Suprapubic skin (tissue), 4 donors: Measurements from ENCODE around the gene SLC15A1. TPM values are rescaled to one million over a fixed set of nuclear protein-coding genes. Genes with fewer than 3 reads are reported as not detected.

Experiments
- DNase-seq, 2 donors: peaks; one replicate each; pipeline ENCODE4 v3.0.0-alpha.2; 2019; ENCODE audit warnings: low spot score in 2 of 2
- H3K27ac ChIP-seq: fragments of 200-600 bp; sonication (generic); one replicate; pipeline ENCODE4 v1.5.1; 2019
- H3K27me3 ChIP-seq: fragments of 200-600 bp; sonication (generic); one replicate; pipeline ENCODE4 v1.5.1; 2019
- H3K36me3 ChIP-seq: fragments of 200-600 bp; sonication (generic); one replicate; pipeline ENCODE4 v1.5.1; 2019
- H3K4me1 ChIP-seq: fragments of 200-600 bp; sonication (generic); one replicate; pipeline ENCODE4 v1.5.1; 2019
- H3K4me3 ChIP-seq: fragments of 200-600 bp; sonication (generic); one replicate; pipeline ENCODE4 v1.5.1; 2019; ENCODE audit warnings: mild to moderate bottlenecking
- H3K9me3 ChIP-seq: fragments of 200-600 bp; sonication (generic); one replicate; pipeline ENCODE4 v1.5.1; 2019
- CTCF ChIP-seq, 2 donors: fragments of 200-600 bp in 1 of 2; fragments of 450-650 bp in 1 of 2; sonication (generic) in 1 of 2; IDR thresholded peaks; one replicate each; pipeline ENCODE4 v1.5.1; 2016 to 2019; ENCODE audit warnings: antibody characterized with exemption in 2 of 2, mild to moderate bottlenecking in 1 of 2, moderate library complexity in 1 of 2
- EP300 ChIP-seq: sonication (generic); formaldehyde crosslinking; IDR thresholded peaks from one replicate; pipeline ENCODE4 v1.6.1; 2017; ENCODE audit warnings: antibody characterized with exemption
- POLR2A ChIP-seq, 2 donors: fragments of 450-650 bp; IDR thresholded peaks; one replicate each; pipeline ENCODE4 v1.6.1; 2017; ENCODE audit warnings: antibody characterized with exemption in 2 of 2, mild to moderate bottlenecking in 2 of 2, moderate library complexity in 2 of 2
- POLR2AphosphoS5 ChIP-seq, 3 donors: sonication (generic); formaldehyde crosslinking; IDR thresholded peaks; one replicate each; pipeline ENCODE4 v1.6.1; 2017; ENCODE audit warnings: antibody characterized with exemption in 3 of 3
- WGBS: methylation state at CpG from one replicate; pipeline ENCODE4 v1.1.5; 2018; 5-methylcytosine and 5-hydroxymethylcytosine counted together
- total RNA-seq, 4 donors: library from RNA; depleted of rRNA; stranded (reverse); fragments of >200 nt; gene quantifications; one replicate each; pipeline ENCODE4 v1.1.0, GENCODE V29; 2016

Gene SLC15A1
- total RNA-seq, 4 donors from 2014 or later: 34.1 to 64.3 (median 62.4) TPM

DNA sequence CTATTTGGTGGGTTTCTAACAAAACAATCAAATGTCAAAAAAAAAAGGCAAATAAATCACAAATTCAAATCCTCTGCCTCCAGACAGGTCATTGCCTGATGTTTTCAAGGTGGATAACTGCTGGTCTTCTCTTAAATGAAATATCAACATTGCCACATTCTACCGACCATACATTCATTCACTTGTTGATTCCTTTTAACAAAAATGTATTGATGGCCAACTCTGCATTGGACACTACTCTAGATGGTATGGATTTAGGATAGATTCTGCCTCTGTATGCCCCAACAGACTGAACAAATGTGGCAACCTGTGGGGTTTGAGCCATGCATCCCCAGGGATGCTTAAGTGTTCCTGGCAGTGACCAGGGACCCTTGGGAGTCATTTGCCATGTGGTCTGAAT, 88.0 kb downstream of the SLC15A1 start:
- TF ChIP-seq CTCF (IDR thresholded peaks at IDR 0.05): no peak
- no peak for TF ChIP-seq POLR2A (IDR thresholded peaks at IDR 0.05)
- TF ChIP-seq EP300: no peak
- TF ChIP-seq POLR2AphosphoS5 (IDR thresholded peaks at IDR 0.05): no peak
- no peak overlapping the region for H3K4me3 ChIP-seq
- no peak for DNase-seq
- H3K36me3 ChIP-seq: no peaks in the 10 kb centered on the region
- H3K4me1 ChIP-seq: no peaks in the 10 kb centered on the region
- no peaks in the 10 kb centered on the region for H3K9me3 ChIP-seq
- 95% methylated on average over 1 of the region's 1 CpG for WGBS
- no peaks in the 10 kb centered on the region for H3K27me3 ChIP-seq
- H3K27ac ChIP-seq: no peak overlapping the region

GRCh38 chr13:98664047-98664446, 88.4 kb downstream of the SLC15A1 start:
- no peaks in the 10 kb centered on the region for H3K27me3 ChIP-seq
- H3K27ac ChIP-seq: no peak overlapping the region
- H3K4me3 ChIP-seq: no peak overlapping the region
- TF ChIP-seq POLR2A (IDR thresholded peaks at IDR 0.05): no peak
- no peak for TF ChIP-seq POLR2AphosphoS5 (IDR thresholded peaks at IDR 0.05)
- TF ChIP-seq EP300: no peak
- TF ChIP-seq CTCF (IDR thresholded peaks at IDR 0.05): no peak
- H3K36me3 ChIP-seq: no peaks in the 10 kb centered on the region
- 40% methylated on average over 11 of the region's 11 CpGs for WGBS
- DNase-seq: no peak
- no peaks in the 10 kb centered on the region for H3K9me3 ChIP-seq
- no peaks in the 10 kb centered on the region for H3K4me1 ChIP-seq

DNA sequence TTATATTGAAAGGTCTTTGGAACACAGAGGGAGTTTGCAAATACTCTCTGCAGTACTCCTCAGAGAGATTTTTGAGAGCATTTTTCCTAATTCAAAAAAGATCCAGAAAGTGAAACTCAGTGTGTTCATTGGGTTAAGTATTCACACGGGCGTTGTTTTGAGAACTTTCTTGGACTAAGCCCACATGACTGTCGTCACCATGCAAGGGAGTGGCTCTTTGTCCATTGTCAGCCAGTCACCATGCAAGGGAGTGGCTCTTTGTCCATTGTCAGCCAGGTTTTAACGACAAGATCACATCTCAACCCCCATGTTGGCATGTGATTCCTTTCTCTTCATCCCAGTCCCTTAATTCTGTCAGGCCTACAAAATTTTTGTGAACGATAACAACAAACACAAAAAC, 94.3 kb downstream of the SLC15A1 start:
- no peaks in the 10 kb centered on the region for H3K27me3 ChIP-seq
- no peaks in the 10 kb centered on the region for H3K9me3 ChIP-seq
- WGBS: 27% methylated on average over 5 of the region's 5 CpGs
- no peak for TF ChIP-seq EP300
- peak in 2 of 3 donors; percentile 3 to 7 for TF ChIP-seq POLR2AphosphoS5 (IDR thresholded peaks at IDR 0.05)
- H3K4me1 ChIP-seq: peaks cover 16% of the 10 kb centered on the region
- DNase-seq: no peak
- H3K36me3 ChIP-seq: no peaks in the 10 kb centered on the region
- H3K27ac ChIP-seq: peak overlapping the region; percentile 81
- peak overlapping the region; percentile 20 for H3K4me3 ChIP-seq

- DNase-seq: no peak
- Histone ChIP-seq H3K27me3 (no peaks in the 10 kb centered on the region), H3K36me3 (no peaks in the 10 kb centered on the region), H3K27ac (peak overlapping the region; percentile 81), H3K4me1 (peaks cover 18% of the 10 kb centered on the region), H3K9me3 (no peaks in the 10 kb centered on the region), H3K4me3 (peak overlapping the region; percentile 20)
- WGBS: 49% methylated on average over 8 of the region's 8 CpGs
- TF ChIP-seq POLR2A (IDR thresholded peaks at IDR 0.05) (no peak), EP300 (no peak), CTCF (IDR thresholded peaks at IDR 0.05) (no peak), POLR2AphosphoS5 (IDR thresholded peaks at IDR 0.05) (no peak)
Observed at GRCh38 chr13:98657506-98658085, 94.9 kb downstream of the SLC15A1 start.

DNA sequence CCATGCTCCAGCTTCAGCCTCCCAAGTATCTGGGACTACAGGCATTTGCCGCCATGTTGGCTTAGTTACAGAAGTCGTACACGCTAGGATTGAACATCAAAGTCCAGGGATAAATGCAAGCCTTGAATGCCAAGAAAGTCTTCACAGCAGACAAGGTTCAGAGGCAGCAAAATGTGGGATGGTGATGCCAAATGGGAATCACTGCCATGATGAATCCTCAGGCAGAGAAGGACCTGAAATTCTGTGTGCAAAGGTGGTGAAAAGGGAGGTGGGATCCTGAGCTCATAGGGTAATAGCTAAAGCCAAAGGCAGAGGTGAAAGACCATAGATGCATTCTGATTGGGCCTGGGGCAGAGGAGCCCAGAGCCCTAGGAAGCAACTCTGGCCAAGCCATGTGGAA, 96.2 kb downstream of the SLC15A1 start:
- no peaks in the 10 kb centered on the region for H3K27me3 ChIP-seq
- no peak overlapping the region for H3K27ac ChIP-seq
- no peak for DNase-seq
- H3K9me3 ChIP-seq: no peaks in the 10 kb centered on the region
- WGBS: 98% methylated on average over 3 of the region's 3 CpGs
- no peaks in the 10 kb centered on the region for H3K36me3 ChIP-seq
- TF ChIP-seq CTCF (IDR thresholded peaks at IDR 0.05) (no peak), POLR2AphosphoS5 (IDR thresholded peaks at IDR 0.05) (no peak), EP300 (no peak), POLR2A (IDR thresholded peaks at IDR 0.05) (no peak)
- no peak overlapping the region for H3K4me3 ChIP-seq
- peaks cover 19% of the 10 kb centered on the region for H3K4me1 ChIP-seq
